H9 (cell line): ENCODE results near the gene ZFAND3. TPM values are rescaled to one million over a fixed set of nuclear protein-coding genes. Genes with fewer than 3 reads are reported as not detected.
A peak's percentile ranks its signal among the peaks of the same experiment; 100 is the strongest.

Experiments used
- DNase-seq: peaks from one replicate; pipeline ENCODE4 v3.0.0-alpha.2; 2017
- H2AFZ ChIP-seq: one replicate; pipeline ENCODE4 v1.6.1; 2013; ENCODE audit warnings: mild to moderate bottlenecking, low read length, control low read depth, moderate library complexity
- H2AK5ac ChIP-seq: 2 replicates; pipeline ENCODE4 v1.6.1; 2013; ENCODE audit warnings: low read length, control low read depth, mixed read lengths; ENCODE audit not compliant: insufficient read length
- H2BK120ac ChIP-seq: one replicate; pipeline ENCODE4 v1.6.1; 2013; ENCODE audit warnings: low read depth, mild to moderate bottlenecking, low read length, control low read depth, inconsistent platforms; ENCODE audit not compliant: poor library complexity, severe bottlenecking
- H2BK12ac ChIP-seq: 2 replicates; pipeline ENCODE4 v1.6.1; 2013; ENCODE audit warnings: low read length, control low read depth, mixed read lengths, low read depth; ENCODE audit not compliant: insufficient read length
- H2BK15ac ChIP-seq: 2 replicates; pipeline ENCODE4 v1.6.1; 2013; ENCODE audit warnings: low read depth, low read length, control low read depth
- H2BK20ac ChIP-seq: one replicate; pipeline ENCODE4 v1.6.1; 2013; ENCODE audit warnings: low read depth, mild to moderate bottlenecking, low read length, control low read depth, inconsistent platforms; ENCODE audit not compliant: poor library complexity, severe bottlenecking
- H2BK5ac ChIP-seq: 2 replicates; pipeline ENCODE4 v1.6.1; 2013; ENCODE audit warnings: low read length, control low read depth, mixed read lengths; ENCODE audit not compliant: insufficient read length
- H3K14ac ChIP-seq: 2 replicates; pipeline ENCODE4 v1.6.1; 2013; ENCODE audit warnings: low read length, control low read depth; ENCODE audit not compliant: insufficient read depth
- H3K18ac ChIP-seq: 2 replicates; pipeline ENCODE4 v1.6.1; 2013; ENCODE audit warnings: low read depth, mild to moderate bottlenecking, mixed read lengths, low read length, control low read depth; ENCODE audit not compliant: insufficient read length
- H3K23ac ChIP-seq: 2 replicates; pipeline ENCODE4 v1.6.1; 2013; ENCODE audit warnings: low read length, control low read depth, mixed read lengths, low read depth; ENCODE audit not compliant: insufficient read length
- H3K23me2 ChIP-seq: 2 replicates; pipeline ENCODE4 v1.6.1; 2013; ENCODE audit warnings: low read depth, mild to moderate bottlenecking, mixed read lengths, low read length, control low read depth; ENCODE audit not compliant: insufficient read length, poor library complexity, severe bottlenecking
- H3K27ac ChIP-seq: 2 replicates; pipeline ENCODE4 v1.5.1; 2013; ENCODE audit warnings: low read length, control low read depth, mixed read lengths, low read depth; ENCODE audit not compliant: insufficient read length
- H3K27me3 ChIP-seq: 2 replicates; pipeline ENCODE4 v1.6.1; 2013; ENCODE audit warnings: low read length, control low read depth, inconsistent platforms; ENCODE audit not compliant: insufficient read depth
- H3K4ac ChIP-seq: 2 replicates; pipeline ENCODE4 v1.6.1; 2013; ENCODE audit warnings: low read depth, mild to moderate bottlenecking, control low read depth, inconsistent platforms, low read length, moderate library complexity
- H3K4me1 ChIP-seq: 2 replicates; pipeline ENCODE4 v1.6.1; 2013; ENCODE audit warnings: low read length, control low read depth, inconsistent platforms; ENCODE audit not compliant: insufficient read depth
- H3K4me2 ChIP-seq: 2 replicates; pipeline ENCODE4 v1.6.1; 2013; ENCODE audit warnings: low read length, control low read depth, mixed read lengths; ENCODE audit not compliant: insufficient read length, insufficient read depth
- H3K56ac ChIP-seq: 2 replicates; pipeline ENCODE4 v1.6.1; 2013; ENCODE audit warnings: low read depth, mild to moderate bottlenecking, mixed read lengths, low read length, control low read depth; ENCODE audit not compliant: insufficient read length
- H3K79me1 ChIP-seq: 2 replicates; pipeline ENCODE4 v1.6.1; 2013; ENCODE audit warnings: low read depth, mild to moderate bottlenecking, moderate library complexity, low read length, control low read depth, inconsistent platforms; ENCODE audit not compliant: insufficient read depth, poor library complexity, severe bottlenecking
- H3K79me2 ChIP-seq: 2 replicates; pipeline ENCODE4 v1.6.1; 2013; ENCODE audit warnings: low read length, control low read depth, inconsistent platforms; ENCODE audit not compliant: insufficient read depth
- H3K9ac ChIP-seq: 2 replicates; pipeline ENCODE4 v1.6.1; 2013; ENCODE audit warnings: low read length, control low read depth, mixed read lengths; ENCODE audit not compliant: insufficient read length; ENCODE audit errors: extremely low read depth
- H3K9me3 ChIP-seq: one replicate; pipeline ENCODE4 v1.6.1; 2013; ENCODE audit warnings: low read depth, low read length, inconsistent platforms; ENCODE audit not compliant: control insufficient read depth
- H3T11ph ChIP-seq: one replicate; pipeline ENCODE4 v1.6.1; 2013; ENCODE audit warnings: mild to moderate bottlenecking, low read length, control low read depth, inconsistent platforms
- H4K20me1 ChIP-seq: one replicate; pipeline ENCODE4 v1.6.1; 2013; ENCODE audit not compliant: control insufficient read depth, insufficient read length, insufficient read depth
- H4K5ac ChIP-seq: 2 replicates; pipeline ENCODE4 v1.6.1; 2013; ENCODE audit warnings: low read depth, mild to moderate bottlenecking, mixed read lengths, low read length, control low read depth; ENCODE audit not compliant: insufficient read length
- H4K8ac ChIP-seq: replicated peaks from 2 replicates; pipeline ENCODE4 v1.6.1; 2013; ENCODE audit warnings: low read length, control low read depth, mixed read lengths, low read depth; ENCODE audit not compliant: insufficient read length
- H4K91ac ChIP-seq: 2 replicates; pipeline ENCODE4 v1.6.1; 2013; ENCODE audit warnings: low read depth, mild to moderate bottlenecking, moderate library complexity, mixed read lengths, low read length, control low read depth; ENCODE audit not compliant: insufficient read length
- H3K27ac Mint-ChIP-seq, 3 experiments: 2 replicates in 2 of 3; 3 replicates in 1 of 3; pipeline ENCODE4 v1.8.0; 2020 to 2021; ENCODE audit warnings: mixed read lengths in 3 of 3, mild to moderate bottlenecking in 1 of 3, moderate library complexity in 1 of 3
- H3K27me3 Mint-ChIP-seq: 2 replicates; pipeline ENCODE4 v1.8.0; 2021; ENCODE audit warnings: low read depth, mild to moderate bottlenecking, moderate library complexity, mixed read lengths
- H3K36me3 Mint-ChIP-seq, 3 experiments: 2 replicates in 2 of 3; 3 replicates in 1 of 3; pipeline ENCODE4 v1.8.0; 2020 to 2021; ENCODE audit warnings: low read depth in 3 of 3, mixed read lengths in 3 of 3; ENCODE audit not compliant: insufficient read depth in 1 of 3
- H3K4me1 Mint-ChIP-seq, 2 experiments: 2 replicates each; pipeline ENCODE4 v1.8.0; 2020; ENCODE audit warnings: mixed read lengths in 2 of 2
- H3K4me3 Mint-ChIP-seq, 2 experiments: 2 replicates in 1 of 2; 3 replicates in 1 of 2; pipeline ENCODE4 v1.8.0; 2020 to 2021; ENCODE audit warnings: mild to moderate bottlenecking in 2 of 2, mixed read lengths in 2 of 2, moderate library complexity in 1 of 2
- H3K9me3 Mint-ChIP-seq, 2 experiments: 2 replicates in 1 of 2; 3 replicates in 1 of 2; pipeline ENCODE4 v1.8.0; 2020; ENCODE audit warnings: mild to moderate bottlenecking in 2 of 2, mixed read lengths in 2 of 2, moderate library complexity in 1 of 2
- CTCF ChIP-seq: fragments of 200-600 bp; sonication (generic); conservative IDR thresholded peaks from 3 replicates; pipeline ENCODE4 v1.8.0; 2021; ENCODE audit warnings: antibody characterized with exemption, mild to moderate bottlenecking
- WGBS: extraction: QIAGEN DNeasy Blood & Tissue Kit; methylation state at CpG from one replicate; pipeline ENCODE4 v1.1.7; 2013; ENCODE audit warnings: missing lambda C conversion rate, low lambda C conversion rate, mixed read lengths; ENCODE audit not compliant: insufficient read length; ENCODE audit errors: extremely low coverage; 5-methylcytosine and 5-hydroxymethylcytosine counted together
- total RNA-seq: library from RNA; stranded (reverse); gene quantifications from 2 replicates; pipeline ENCODE4 v1.2.1, GENCODE V29; 2021

The ZFAND3 gene
- total RNA-seq, 1 experiment from 2014 or later: 57.7 TPM

- no peak overlapping the region for H2AFZ ChIP-seq
- no peaks in the 10 kb centered on the region for H3K23me2 ChIP-seq
- H3K27me3 ChIP-seq: no peaks in the 10 kb centered on the region
- H3T11ph ChIP-seq: no peak overlapping the region
- H4K20me1 ChIP-seq: no peaks in the 10 kb centered on the region
- H4K5ac ChIP-seq: no peak overlapping the region
- no peak for DNase-seq
- H2BK12ac ChIP-seq: no peak overlapping the region
- H3K56ac ChIP-seq: no peak overlapping the region
- Mint-ChIP-seq H3K27me3 (no peaks in the 10 kb centered on the region), H3K27ac (peak overlapping the region in 2 of 3 experiments; percentile 6 to 32; a peak in 2 of 7 replicates), H3K36me3 (no peaks in the 10 kb centered on the region; a peak in 1 of 7 replicates), H3K4me1 (peaks cover 19 to 22% of the 10 kb centered on the region in 2 experiments), H3K4me3 (no peak overlapping the region), H3K9me3 (no peaks in the 10 kb centered on the region)
- no peak for TF ChIP-seq CTCF
- H3K4me2 ChIP-seq: no peak overlapping the region
- H3K18ac ChIP-seq: no peak overlapping the region
- H3K27ac ChIP-seq: no peak overlapping the region
- H2AK5ac ChIP-seq: no peak overlapping the region
- no peak overlapping the region for H2BK15ac ChIP-seq
- 100% methylated on average over 1 of the region's 2 CpGs for WGBS
- H3K4ac ChIP-seq: no peak overlapping the region
- H3K79me2 ChIP-seq: peaks cover 5% of the 10 kb centered on the region; the same call in 1 of the 2 replicates
- no peak overlapping the region for H4K8ac ChIP-seq
- no peak overlapping the region for H2BK20ac ChIP-seq
- H3K9me3 ChIP-seq: no peaks in the 10 kb centered on the region
- no peak overlapping the region for H2BK5ac ChIP-seq
- no peak overlapping the region for H3K9ac ChIP-seq
- H2BK120ac ChIP-seq: no peak overlapping the region
- H3K79me1 ChIP-seq: peaks cover 16% of the 10 kb centered on the region
- no peak overlapping the region for H3K14ac ChIP-seq
- H4K91ac ChIP-seq: no peak overlapping the region
- H3K4me1 ChIP-seq: no peaks in the 10 kb centered on the region
- no peak overlapping the region for H3K23ac ChIP-seq
Measured at GRCh38 chr6:37861452-37861851, 41.9 kb downstream of the ZFAND3 start.
